ENCODE results near the gene PLXNA4.
A peak's percentile ranks its signal among the peaks of the same experiment; 100 is the strongest.

The PLXNA4 gene

DNA sequence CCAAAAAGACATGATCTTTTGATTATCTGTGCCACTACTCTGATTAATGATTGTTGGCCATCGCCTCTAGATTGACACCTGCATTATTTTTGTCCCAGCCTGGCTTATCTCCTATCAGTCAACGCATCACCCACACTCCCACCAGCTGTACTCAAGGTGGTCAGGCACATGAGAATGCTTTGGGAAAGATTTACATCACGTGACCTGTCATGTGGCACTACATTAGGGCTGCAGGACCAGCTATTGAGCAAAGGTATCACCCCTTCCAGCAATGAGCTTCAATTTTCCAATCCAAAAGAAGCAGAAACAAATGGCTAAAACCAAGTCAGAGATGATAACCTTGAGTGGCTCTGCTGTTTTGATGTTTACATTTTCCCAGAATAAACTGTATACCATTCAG lies 204.3 kb downstream of the PLXNA4 start:
- Histone ChIP-seq H3K9ac (ENCODE audit: low read length) (no peak overlapping the region), H3K4me1 (ENCODE audit: low read length) (no peaks in the 10 kb centered on the region), H3K79me2 (ENCODE audit: low read length) (no peaks in the 10 kb centered on the region), H2AFZ (ENCODE audit: low read depth, low read length) (no peak overlapping the region), H3K9me3 (ENCODE audit: insufficient read depth, low read length) (no peaks in the 10 kb centered on the region), H3K27ac (ENCODE audit: low read length) (no peak overlapping the region), H4K20me1 (ENCODE audit: insufficient read depth, low read length) (no peaks in the 10 kb centered on the region), H3K27me3 (ENCODE audit: low read depth, low read length) (peaks cover 34% of the 10 kb centered on the region), H3K4me3 (ENCODE audit: low read length) (no peak overlapping the region), H3K36me3 (replicated peaks; ENCODE audit: low read depth, low read length) (no peaks in the 10 kb centered on the region), H3K4me2 (ENCODE audit: low read length) (no peak overlapping the region)
- TF ChIP-seq EZH2phosphoT487 (IDR thresholded peaks at IDR 0.05; ENCODE audit: low read depth), result no peak
- TF ChIP-seq, protein P1, sequence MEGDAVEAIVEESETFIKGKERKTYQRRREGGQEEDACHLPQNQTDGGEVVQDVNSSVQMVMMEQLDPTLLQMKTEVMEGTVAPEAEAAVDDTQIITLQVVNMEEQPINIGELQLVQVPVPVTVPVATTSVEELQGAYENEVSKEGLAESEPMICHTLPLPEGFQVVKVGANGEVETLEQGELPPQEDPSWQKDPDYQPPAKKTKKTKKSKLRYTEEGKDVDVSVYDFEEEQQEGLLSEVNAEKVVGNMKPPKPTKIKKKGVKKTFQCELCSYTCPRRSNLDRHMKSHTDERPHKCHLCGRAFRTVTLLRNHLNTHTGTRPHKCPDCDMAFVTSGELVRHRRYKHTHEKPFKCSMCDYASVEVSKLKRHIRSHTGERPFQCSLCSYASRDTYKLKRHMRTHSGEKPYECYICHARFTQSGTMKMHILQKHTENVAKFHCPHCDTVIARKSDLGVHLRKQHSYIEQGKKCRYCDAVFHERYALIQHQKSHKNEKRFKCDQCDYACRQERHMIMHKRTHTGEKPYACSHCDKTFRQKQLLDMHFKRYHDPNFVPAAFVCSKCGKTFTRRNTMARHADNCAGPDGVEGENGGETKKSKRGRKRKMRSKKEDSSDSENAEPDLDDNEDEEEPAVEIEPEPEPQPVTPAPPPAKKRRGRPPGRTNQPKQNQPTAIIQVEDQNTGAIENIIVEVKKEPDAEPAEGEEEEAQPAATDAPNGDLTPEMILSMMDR (IDR thresholded peaks at IDR 0.05; ENCODE audit: low read depth, low read length), result no peak

DNA sequence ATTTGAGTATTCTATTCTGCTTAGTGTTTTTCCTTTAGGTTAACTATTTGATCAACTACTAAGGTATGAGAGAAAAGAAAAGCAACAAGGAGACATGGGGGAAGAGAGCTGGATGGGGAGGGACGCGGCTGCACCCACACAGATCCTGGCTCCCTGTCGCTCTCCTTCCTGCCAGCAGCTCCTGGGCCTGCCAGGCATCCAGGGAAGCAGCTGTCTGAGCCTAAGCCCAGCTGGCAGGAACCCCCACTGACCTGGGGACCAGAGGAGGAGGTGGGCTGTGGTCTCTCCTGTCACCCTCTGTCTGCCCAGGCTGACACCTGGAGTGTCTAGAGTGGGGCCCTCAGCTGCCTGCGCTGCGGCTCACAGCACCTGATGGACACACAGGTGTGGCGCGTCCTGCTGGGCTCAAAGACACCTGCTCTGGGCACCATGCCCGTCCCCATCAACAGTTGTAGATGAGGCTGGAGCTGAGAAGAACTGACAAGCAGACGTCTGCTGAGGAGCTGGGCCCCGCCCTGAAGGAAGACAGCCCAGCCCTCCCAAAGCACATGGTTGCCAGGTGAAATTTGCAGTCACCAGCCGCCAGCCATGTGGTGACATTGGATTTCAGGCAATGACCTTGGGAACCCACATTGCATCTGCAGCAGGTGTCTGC lies 207.9 kb downstream of the PLXNA4 start:
- Histone ChIP-seq H3K27me3 (ENCODE audit: low read depth, low read length) (peaks cover 21% of the 10 kb centered on the region), H3K27ac (ENCODE audit: low read length) (no peak overlapping the region), H3K4me3 (ENCODE audit: low read length) (no peak overlapping the region), H4K20me1 (ENCODE audit: insufficient read depth, low read length) (no peaks in the 10 kb centered on the region), H2AFZ (ENCODE audit: low read depth, low read length) (no peak overlapping the region), H3K79me2 (ENCODE audit: low read length) (no peaks in the 10 kb centered on the region), H3K4me2 (ENCODE audit: low read length) (peak overlapping the region; percentile 24; the same call in 1 of the 2 replicates), H3K9ac (ENCODE audit: low read length) (no peak overlapping the region), H3K4me1 (ENCODE audit: low read length) (no peaks in the 10 kb centered on the region), H3K9me3 (ENCODE audit: insufficient read depth, low read length) (no peaks in the 10 kb centered on the region), H3K36me3 (replicated peaks; ENCODE audit: low read depth, low read length) (no peaks in the 10 kb centered on the region)
- TF ChIP-seq EZH2phosphoT487 (IDR thresholded peaks at IDR 0.05; ENCODE audit: low read depth), result no peak
- TF ChIP-seq, protein P1 (IDR thresholded peaks at IDR 0.05; ENCODE audit: low read depth, low read length), result no peak

DNA sequence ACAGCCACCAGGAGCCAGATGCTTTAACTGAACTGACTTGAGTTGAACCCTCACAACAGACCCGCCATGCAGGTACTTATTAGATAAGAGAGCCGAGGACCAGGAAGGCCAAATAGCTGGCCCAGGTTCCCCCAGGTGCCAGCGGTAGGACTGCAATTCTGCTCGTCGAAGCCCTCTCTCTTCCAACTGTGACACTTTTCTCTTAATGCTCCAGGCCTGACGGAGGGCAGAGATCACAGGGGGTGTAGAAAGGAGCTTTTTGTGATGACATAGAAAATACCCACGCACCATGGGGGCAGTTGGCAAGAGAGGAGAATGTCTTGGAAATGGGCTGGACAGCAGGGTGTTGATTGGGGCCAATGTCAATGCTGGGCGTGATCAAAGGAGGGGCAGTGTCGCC lies 208.5 kb downstream of the PLXNA4 start:
- Histone ChIP-seq H3K4me3 (ENCODE audit: low read length) (no peak overlapping the region), H3K9me3 (ENCODE audit: insufficient read depth, low read length) (no peaks in the 10 kb centered on the region), H3K27ac (ENCODE audit: low read length) (no peak overlapping the region), H3K27me3 (ENCODE audit: low read depth, low read length) (peaks cover 18% of the 10 kb centered on the region), H3K4me2 (ENCODE audit: low read length) (no peak overlapping the region), H3K9ac (ENCODE audit: low read length) (no peak overlapping the region), H3K36me3 (replicated peaks; ENCODE audit: low read depth, low read length) (no peaks in the 10 kb centered on the region), H4K20me1 (ENCODE audit: insufficient read depth, low read length) (no peaks in the 10 kb centered on the region), H3K4me1 (ENCODE audit: low read length) (no peaks in the 10 kb centered on the region), H2AFZ (ENCODE audit: low read depth, low read length) (no peak overlapping the region), H3K79me2 (ENCODE audit: low read length) (no peaks in the 10 kb centered on the region)
- TF ChIP-seq EZH2phosphoT487 (IDR thresholded peaks at IDR 0.05; ENCODE audit: low read depth), result no peak
- TF ChIP-seq, protein P1 (IDR thresholded peaks at IDR 0.05; ENCODE audit: low read depth, low read length), result no peak

DNA sequence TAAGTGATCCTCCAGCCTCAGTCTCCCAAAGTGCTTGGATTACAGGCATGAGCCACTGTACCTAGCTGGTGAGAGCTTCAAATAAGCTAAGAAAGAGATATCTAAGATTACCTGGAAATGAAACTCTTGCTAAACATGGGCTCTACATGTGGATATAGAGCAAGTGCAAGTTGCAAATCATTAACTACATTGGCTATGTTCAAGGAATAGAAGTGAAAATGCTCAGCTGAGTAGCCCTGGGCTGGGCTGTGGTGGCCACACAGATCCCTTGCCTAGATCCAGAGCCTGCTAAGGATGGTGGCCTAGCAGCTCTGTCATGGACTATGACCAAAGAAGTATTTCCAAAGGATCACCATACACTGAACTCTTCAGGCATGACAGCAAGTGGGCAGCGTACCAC lies 209.3 kb downstream of the PLXNA4 start:
- Histone ChIP-seq H3K9me3 (ENCODE audit: insufficient read depth, low read length) (no peaks in the 10 kb centered on the region), H3K27me3 (ENCODE audit: low read depth, low read length) (peaks cover 18% of the 10 kb centered on the region), H4K20me1 (ENCODE audit: insufficient read depth, low read length) (no peaks in the 10 kb centered on the region), H3K4me2 (ENCODE audit: low read length) (no peak overlapping the region), H3K4me3 (ENCODE audit: low read length) (no peak overlapping the region), H3K4me1 (ENCODE audit: low read length) (no peaks in the 10 kb centered on the region), H3K9ac (ENCODE audit: low read length) (no peak overlapping the region), H3K36me3 (replicated peaks; ENCODE audit: low read depth, low read length) (no peaks in the 10 kb centered on the region), H3K27ac (ENCODE audit: low read length) (no peak overlapping the region), H2AFZ (ENCODE audit: low read depth, low read length) (no peak overlapping the region), H3K79me2 (ENCODE audit: low read length) (no peaks in the 10 kb centered on the region)
- no peak for TF ChIP-seq EZH2phosphoT487 (IDR thresholded peaks at IDR 0.05; ENCODE audit: low read depth)
- TF ChIP-seq, protein P1 (IDR thresholded peaks at IDR 0.05; ENCODE audit: low read depth, low read length), result no peak
